ENCODE results near the gene CACNA1C. TPM values are rescaled to one million over a fixed set of nuclear protein-coding genes. Genes with fewer than 3 reads are reported as not detected.

Gene CACNA1C
- total RNA-seq, 1 donor from 2014 or later = 0.51 TPM

DNA sequence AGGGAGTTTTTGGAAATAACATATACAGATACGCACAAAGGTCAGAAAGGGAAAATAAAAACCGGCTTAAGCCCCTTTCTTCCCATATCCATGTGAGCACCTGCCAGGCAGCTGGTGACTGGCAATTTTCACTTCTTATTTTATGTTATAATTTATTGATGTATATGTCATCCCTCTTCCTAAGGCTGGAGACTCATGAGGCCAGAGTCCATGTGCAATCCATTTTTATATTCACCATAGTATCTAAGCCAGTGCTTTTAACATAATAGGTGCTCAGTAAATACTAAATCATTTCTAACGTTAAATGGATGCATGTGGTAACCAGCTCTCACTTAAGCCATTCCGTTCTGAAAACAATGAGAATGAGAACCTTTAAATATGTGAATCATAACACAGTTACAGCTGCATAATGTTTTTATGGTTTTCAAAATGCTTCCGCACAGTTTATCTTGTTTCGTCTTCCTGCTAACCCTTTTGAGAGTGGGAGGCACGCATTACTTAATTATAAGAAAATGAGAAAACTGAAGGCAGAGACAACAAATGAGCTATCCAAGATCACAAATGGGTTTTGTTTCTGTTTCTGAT, 178.3 kb downstream of the CACNA1C start:
- no peak for DNase-seq (ENCODE audit: low read depth in 2 of 2)

DNA sequence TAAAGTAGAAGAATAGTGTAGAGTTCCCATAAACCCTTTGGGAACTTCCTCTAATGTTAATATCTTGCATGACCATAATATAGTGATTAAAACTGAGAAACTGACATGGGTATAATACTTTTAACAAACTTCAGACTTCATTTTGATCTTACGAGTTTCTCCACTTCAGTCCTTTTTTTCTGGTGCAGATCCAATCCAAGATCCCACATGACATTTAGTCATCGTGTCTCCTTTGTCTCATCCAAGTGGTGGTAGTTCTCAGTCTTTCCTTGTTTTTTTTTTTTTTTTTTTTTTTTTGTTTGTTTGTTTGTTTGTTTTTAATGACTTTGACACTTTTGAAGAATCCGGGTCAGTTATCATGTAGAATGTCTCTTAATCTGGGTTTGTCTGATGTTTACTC, 179.2 kb downstream of the CACNA1C start:
- DNase-seq (ENCODE audit: low read depth in 2 of 2) = no peak

DNA sequence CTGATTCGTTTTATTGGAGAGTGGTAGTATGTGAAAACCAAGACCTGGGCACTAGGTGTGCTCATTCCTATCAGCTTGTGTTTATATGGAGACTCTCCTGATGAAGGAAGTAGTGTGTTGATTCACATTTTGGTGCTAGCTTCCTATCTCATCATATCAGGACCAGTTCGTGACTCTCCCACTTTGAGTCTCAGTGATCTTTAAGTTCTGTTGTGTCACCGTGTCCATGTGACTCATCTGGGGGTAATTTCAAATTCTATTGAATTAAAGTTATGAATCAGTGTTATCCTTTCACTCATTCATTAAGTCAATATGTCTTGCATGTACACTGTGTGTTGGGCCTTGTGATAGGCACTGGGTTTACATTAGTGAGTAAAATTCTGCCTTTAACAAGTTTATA, 180.2 kb downstream of the CACNA1C start:
- no peak for DNase-seq (ENCODE audit: low read depth in 2 of 2)

DNA sequence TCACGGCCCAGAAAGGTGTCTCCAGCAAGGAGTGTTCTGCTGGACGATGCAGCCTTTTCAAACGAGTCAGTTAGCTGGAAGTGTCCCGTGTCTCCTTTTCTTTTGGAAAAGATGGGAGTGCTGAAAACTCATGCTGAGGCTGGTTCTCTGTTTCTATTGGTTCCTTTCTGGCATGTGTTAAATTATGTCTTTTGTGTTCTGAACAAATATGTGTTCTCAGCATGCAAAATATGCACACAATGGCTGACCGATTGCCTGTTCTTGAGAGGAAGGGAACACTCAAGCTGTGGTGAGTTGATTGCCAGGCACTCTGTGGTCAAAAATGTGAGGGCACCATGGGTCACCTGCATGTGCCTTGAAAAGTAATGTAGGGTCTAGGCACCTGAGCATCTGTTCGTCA, 181.3 kb downstream of the CACNA1C start:
- DNase-seq (ENCODE audit: low read depth in 2 of 2) = no peak

DNA sequence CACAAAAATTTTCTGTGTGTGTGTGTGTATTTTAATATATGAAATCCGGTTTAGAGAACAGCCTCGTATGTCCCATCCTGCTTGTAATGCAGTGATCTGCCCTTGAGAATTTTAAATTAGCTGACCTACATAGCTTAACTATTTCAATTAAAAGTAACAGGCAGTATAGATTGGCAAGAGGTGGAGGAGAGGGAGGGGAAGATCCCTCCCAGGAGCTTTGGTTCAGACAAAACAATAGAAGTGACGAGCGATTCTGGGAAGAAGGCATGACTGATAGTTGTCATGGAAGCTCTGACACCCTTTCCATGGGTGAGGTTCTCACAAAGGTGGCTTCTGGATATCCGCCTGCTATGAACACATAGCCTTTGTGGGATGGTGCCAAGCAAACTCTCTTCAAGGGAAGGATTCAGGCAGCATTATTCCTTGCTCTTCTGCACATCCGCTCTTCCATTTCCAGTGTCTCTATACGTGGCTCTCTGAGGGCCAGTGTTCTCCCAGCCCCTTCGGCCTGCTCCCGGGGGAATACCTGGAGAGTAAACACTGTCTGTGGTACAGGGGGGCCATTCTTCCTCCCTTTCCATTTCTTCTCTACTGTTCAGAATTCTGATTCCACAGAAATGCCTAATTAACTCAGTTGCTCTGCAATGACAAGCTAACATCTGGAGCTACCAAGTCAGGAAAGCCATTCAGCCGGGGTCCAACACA, 182.0 kb downstream of the CACNA1C start:
- DNase-seq (ENCODE audit: low read depth in 2 of 2) = no peak

DNA sequence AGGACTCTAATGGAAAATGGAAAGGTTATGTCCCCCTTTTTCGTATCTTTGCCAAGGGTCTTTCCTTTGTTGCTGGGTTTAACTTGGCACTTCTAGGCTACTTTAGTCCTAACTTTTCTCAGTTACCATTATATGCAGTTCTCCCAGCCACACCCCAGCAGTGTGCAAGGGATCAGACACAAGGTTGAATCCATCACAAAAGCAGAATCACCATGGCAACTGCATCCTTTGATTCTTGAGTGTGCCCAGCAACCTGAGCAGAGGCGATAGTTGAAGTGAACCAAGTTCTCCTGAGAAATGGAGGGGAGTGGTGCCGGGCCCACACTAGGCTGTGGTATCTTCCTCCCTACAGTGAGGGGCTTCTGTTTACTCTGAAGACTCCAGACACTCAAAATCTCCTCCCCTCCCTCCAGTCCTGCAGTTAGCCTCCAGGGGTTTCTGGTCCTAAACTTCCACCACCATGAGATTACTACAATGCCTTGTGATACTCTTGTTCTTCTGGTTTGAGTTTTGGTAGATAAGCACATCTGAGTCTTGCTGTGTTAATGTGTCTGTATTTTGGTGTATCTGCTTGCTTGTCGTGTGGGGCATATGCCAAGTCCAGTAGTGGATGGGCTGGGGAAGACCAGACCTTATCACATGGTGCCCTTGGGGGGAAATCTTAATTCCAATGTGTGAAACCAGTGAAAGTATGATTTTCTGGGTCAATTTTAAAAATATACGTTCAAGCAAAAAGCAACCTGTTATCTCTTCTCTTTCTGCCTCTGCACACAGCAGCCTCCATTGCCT, 183.9 kb downstream of the CACNA1C start:
- no peak for DNase-seq (ENCODE audit: low read depth in 2 of 2)

DNA sequence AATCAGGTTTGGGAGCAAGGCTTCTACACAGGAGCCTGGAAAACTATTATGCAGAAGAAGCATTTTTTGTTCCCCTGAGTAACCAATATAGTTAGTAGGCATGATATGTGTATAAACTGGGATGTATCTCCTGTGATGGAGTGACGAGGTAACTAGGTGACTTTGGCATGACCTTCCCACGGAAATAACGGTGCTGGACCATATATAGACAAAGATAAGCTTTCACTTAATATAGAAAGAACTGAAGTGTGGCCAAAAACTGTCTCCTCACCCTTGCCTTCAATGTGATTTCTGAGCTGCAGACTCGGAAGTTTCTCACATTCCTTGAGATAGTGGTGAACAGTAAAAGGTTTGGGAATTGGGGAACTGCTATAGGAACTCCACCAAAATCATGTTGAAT, 185.3 kb downstream of the CACNA1C start:
- no peak for DNase-seq (ENCODE audit: low read depth in 2 of 2)

DNA sequence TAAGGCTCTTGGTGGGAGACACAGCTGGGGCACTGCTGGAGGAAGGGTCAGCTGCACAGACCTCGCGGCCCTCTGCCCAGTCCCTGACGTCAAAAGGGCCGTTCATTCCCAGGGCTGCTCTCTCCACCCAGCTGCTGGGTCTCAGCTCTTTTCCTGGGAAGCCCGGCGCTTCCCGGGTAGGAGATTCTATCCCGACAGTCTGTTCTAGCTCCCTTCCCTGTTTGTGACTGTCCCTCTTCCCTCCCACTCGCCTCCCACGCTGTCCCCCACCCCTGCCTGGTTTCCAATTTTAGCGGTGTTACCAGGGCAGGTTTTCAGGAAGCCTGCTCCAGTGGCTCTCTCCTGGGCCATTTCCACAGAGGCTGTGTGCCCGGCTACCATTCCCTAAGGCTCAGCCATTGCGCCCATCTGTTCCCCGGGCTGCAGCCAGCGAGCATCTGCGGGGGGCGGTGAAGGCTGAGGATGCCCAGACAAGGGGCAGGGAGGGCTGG, 186.6 kb downstream of the CACNA1C start:
- DNase-seq (ENCODE audit: low read depth in 2 of 2) = no peak

DNA sequence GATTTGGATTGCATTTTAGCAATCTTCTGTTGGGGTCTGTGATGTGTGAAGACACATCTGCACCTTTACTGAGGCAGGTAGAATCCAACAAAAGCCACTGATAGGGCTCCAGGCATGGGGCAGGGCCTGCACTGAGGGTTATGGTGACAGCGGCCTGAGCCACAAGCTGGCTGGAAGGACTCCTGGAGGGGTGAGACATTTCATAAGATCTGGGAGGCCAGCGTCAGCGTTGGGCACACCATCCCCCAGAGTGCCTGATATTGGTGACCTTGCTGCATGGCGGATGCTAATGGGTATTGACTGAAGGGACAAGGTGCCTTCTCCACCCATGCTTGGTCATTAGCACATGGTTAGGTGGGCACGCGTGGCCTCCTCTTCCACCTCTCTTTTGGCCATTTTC, 187.6 kb downstream of the CACNA1C start:
- no peak for DNase-seq (ENCODE audit: low read depth in 2 of 2)

DNA sequence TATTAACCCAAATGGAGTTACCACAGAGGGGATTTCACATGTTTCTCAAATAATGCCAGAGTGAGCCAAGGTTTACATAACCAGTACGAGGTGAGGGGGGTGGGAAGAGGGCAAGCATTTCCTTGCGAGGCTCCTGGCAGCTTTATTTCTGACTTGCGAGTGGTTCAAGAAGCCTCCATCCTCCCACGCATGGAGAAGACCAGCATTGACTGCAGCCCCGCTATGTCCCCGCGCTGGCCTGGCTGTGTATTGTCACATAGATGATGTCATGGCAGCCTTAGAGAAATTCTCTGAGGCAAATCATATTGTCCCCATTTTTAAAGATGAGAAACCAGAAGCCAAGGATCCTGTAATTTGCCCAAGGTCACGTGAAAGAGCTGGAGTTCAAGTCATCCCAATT, 188.2 kb downstream of the CACNA1C start:
- DNase-seq (ENCODE audit: low read depth in 2 of 2) = no peak

DNA sequence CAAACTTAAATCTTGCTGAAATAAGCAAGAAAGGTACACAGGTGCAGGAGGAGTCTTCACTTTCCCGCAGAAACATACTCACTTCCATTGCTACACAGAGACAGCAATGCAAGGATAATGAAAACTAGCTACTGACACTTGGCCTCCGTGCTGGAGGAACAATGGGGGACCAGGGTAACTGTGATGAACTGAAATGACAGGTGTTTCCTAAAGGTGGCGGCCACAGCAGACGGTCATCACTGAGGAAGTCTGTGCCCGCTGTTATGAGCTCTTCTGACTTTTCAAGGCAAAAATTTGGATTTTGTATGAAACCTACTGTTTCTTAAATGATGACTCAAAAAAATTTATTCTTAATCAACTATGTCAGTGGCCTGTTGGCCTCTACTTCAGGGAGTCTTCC, 189.4 kb downstream of the CACNA1C start:
- DNase-seq (ENCODE audit: low read depth in 2 of 2) = no peak

DNA sequence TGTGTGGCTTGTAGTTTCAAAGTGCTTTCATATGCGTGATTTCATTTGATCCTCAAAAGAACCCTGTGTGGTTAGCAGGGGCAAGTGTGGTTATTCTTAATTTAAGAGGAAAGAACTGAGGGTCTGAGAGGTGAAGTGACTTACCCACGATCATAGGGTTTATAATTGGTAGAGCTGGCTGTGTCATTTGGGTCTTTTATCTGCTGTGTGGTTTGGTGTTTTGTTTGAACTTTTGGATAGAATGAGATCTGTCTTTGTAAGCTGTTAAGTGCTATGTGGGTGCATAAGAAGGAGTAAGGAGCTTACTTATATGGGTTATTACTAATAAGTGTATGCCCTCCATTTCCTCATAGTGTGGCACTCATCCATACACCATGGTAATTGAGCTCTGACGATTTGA, 190.0 kb downstream of the CACNA1C start:
- DNase-seq (ENCODE audit: low read depth in 2 of 2) = no peak

DNA sequence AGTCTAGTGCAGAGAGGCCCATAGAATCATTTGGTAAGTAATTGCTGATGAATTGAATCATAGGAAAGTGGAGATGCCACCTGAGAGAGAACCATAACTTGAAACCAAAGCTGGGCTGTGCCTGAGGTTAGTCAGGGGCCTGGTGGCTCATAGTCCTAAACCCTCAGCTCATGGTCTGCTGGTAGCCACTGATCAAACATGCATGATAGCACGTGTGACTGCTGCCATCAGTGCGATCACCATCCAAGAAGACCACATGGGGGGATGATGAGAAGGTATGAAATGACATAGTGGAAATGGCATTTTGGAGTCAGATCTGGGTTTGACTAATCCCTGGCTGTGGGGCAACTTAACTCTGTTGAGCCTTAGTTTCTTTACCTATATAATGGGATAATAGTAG, 190.5 kb downstream of the CACNA1C start:
- DNase-seq (ENCODE audit: low read depth in 2 of 2) = no peak

DNA sequence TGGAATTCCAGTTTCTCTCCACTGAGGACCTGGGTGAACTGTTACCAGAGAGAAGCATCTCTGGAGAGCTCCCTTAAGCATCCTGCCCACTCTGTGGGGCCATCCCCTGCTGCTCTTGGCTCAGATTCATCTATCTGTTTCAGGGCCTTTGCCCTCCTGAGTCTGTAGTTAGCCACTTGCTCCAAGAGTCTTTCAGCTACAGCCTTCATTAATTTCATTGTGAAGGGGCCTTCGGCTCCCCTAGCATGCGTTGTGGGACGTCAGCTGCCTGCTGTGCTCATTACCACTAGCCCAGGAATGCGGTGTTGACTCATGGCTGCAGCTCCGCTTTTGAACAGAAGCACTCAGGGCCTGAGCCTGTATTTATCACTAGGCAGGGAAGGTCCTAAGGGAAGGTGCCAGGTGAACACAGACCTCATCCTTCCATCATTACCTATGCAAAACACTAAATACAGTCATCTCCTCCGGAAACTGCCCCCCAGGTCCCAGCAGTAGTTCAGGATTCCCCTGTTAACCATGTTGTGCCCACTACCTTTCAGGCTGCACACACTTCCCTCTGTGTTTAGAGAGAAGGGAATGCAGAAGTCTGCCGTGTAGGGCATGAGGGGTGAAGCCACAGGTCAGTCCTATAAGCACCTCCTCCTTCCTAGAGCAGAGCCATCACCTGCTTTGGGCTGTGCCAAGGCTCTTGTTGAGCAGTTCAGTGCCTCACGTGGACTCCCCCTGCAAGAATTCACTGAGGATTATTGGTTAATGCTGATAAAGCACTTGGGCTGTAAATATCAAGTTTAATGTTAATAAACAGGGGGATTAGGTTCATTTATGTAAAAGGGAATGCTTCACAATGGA, 191.4 kb downstream of the CACNA1C start:
- no peak for DNase-seq (ENCODE audit: low read depth in 2 of 2)

DNA sequence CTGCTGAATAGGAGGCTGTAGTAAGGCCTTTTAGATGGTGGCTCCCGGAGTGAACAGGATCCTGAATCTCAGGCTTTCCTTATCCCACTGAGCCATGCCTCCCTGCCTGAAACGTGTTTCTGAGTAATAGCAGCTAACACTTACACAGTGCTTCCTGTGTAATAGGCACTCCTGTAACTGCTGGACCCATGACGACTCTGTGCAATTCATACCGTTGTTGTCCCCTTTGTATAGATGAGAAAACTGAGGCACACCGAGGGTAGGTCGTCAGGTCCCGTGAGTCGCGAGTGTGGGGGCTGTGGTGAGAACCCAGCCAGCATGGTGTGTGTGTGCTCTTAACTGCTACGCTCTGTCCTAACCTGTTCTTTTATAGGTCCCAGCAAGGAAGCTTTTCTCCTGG, 193.6 kb downstream of the CACNA1C start:
- DNase-seq (ENCODE audit: low read depth in 2 of 2) = no peak

DNA sequence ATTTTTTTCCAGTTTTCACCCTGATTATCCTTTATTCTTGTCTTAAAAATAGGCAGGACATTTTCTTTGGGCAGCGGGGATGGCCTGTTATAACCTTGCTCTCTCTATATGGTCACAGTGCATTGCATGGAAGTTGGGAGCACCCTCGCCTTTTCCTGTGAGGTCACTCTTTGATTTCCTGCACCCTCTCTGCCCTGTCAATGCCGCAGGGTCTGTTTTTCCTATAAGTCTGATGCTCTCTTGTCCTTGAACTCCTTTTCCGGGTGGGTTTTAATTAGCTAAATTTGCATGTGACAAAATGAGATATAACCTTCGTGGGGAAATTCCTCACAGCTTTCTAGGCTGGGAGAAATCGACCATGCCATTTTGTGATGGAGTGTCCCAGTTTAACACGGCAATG, 194.3 kb downstream of the CACNA1C start:
- DNase-seq (ENCODE audit: low read depth in 2 of 2) = no peak

DNA sequence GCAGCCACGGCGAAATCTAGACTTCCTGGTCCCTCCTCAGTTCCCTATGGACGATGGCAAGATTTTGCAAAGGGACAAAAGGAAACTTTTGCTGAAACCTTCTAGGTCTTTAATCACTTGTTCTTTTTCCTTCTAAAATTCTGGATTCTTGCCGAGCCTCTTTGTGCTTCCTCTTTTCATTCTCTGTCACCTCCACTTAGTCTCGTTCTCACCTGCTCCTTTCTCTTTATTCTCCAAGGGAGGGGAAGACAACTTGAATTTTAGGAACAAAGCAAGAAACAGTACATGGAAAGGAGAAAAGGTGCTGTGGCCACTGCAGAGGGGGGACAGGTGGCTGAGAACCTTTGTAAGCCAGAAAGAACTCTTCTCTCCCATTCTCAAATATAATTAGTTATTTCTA, 194.8 kb downstream of the CACNA1C start:
- DNase-seq (ENCODE audit: low read depth in 2 of 2) = no peak

DNA sequence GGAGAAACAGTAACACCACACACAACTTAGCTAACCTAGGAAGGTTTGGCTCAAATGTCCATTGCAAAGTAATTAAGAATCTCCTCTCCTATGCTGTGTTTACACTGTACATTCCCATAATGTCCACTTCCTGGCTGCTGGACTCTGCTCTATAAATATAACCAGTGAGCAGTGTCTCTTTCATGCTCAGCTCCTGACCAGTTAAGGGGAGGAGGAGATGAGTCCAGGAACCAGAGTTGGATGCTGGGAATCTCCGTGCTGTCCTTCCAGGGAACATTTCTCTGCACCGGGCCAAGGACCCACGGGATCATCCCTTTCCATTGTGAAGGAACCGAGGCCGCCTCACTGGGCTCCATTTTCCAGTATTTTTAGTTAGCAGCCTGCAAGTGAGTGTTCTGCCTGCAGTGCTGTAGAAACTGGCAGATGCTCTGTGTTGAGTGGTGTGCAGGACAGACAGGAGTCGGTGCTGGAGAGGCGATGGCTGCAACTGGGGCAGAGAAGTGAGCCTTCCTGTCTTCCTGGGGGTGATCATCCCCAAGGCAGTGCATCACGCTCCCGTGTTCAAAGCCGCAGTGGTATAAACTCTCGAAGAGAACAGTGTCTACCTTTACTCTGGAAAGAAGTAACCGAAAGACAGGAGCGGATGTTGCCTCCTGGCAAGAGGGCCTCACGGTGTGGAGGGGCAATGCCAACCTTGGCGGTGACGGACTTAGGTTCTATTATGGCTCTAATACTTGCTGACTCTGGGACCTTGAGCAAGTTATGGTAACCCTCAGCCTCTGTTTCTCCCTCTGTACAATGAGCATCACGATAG, 195.5 kb downstream of the CACNA1C start:
- DNase-seq (ENCODE audit: low read depth in 2 of 2) = no peak

DNA sequence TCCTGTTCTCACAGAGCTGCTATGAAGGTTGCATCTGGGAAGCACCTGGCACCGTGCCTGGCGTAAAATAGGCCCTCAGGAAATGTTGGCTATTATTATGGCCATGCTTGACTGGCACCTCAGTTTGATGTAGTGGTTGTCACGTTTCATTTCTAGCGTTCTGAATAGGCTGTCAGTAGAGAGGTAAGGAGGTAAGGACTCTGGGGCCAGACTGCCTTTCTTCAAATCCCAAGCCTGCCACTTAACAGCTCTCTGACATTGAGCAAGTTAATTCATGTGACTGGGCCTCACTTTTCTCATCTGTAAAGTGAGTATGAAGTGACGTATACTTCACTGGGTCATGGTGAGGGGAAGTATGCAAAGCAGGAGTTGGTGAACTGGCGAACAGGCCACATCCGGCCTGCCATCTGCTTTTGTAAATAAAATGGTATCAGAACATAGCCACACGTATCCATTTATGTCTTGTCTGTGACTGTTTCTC, 196.2 kb downstream of the CACNA1C start:
- DNase-seq (ENCODE audit: low read depth in 2 of 2) = no peak

DNA sequence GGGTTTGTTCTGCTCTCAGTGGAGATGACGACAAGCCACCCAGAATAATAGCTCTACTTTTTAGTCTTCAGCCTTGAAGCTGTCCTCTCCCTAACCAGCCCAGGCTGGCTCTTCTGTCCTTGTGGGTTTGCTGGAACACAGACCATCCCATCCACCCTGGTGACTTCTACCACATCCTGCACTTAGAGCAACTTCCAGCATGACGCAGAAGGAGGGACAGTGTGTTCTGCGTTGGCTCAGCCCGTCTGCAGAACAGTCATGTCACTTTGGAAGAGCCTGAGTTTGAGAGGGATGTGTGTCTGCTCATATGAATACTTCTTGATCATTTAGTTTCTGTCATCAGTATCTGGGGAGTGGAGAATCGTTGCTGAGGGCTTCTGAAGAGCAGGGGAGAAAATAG, 198.0 kb downstream of the CACNA1C start:
- no peak for DNase-seq (ENCODE audit: low read depth in 2 of 2)
